ENCODE measurements around the gene USF1. TPM values are rescaled to one million over a fixed set of nuclear protein-coding genes. Genes with fewer than 3 reads are reported as not detected.

Gene USF1
- total RNA-seq, 1 donor from 2014 or later, result 45.9 TPM

DNA sequence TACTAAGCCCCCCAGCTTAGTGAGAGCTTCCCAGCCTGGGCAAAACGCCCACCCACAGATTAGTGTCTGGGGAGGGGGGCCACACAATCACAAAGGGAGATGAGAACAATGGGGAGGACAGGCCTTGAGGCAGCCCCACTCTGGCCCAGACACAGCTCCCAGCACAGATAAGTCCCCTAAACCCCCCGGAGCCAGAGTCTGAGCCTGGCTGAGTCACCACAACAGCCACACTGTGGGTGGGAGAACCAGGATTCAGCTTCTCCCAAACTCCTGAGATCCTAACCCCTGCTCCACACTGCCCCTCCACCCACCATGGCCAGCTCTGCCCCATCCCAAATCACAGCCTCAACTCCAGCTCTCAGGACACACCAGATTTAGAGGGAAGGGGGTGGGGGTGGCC is 39.4 kb upstream of the USF1 start:
- TF ChIP-seq, protein P1, sequence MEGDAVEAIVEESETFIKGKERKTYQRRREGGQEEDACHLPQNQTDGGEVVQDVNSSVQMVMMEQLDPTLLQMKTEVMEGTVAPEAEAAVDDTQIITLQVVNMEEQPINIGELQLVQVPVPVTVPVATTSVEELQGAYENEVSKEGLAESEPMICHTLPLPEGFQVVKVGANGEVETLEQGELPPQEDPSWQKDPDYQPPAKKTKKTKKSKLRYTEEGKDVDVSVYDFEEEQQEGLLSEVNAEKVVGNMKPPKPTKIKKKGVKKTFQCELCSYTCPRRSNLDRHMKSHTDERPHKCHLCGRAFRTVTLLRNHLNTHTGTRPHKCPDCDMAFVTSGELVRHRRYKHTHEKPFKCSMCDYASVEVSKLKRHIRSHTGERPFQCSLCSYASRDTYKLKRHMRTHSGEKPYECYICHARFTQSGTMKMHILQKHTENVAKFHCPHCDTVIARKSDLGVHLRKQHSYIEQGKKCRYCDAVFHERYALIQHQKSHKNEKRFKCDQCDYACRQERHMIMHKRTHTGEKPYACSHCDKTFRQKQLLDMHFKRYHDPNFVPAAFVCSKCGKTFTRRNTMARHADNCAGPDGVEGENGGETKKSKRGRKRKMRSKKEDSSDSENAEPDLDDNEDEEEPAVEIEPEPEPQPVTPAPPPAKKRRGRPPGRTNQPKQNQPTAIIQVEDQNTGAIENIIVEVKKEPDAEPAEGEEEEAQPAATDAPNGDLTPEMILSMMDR (IDR thresholded peaks at IDR 0.05; ENCODE audit: insufficient read depth, low read length, poor library complexity, severe bottlenecking), result no peak
- H3K4me3 ChIP-seq (ENCODE audit: low read depth, low read length), result no peak overlapping the region
- H3K27me3 ChIP-seq (ENCODE audit: control insufficient read depth, insufficient read depth, low read length), result no peaks in the 10 kb centered on the region
- no peak for DNase-seq (ENCODE audit: low read depth)
- no peaks in the 10 kb centered on the region for H3K36me3 ChIP-seq (ENCODE audit: control insufficient read depth, insufficient read depth, low read length)

DNA sequence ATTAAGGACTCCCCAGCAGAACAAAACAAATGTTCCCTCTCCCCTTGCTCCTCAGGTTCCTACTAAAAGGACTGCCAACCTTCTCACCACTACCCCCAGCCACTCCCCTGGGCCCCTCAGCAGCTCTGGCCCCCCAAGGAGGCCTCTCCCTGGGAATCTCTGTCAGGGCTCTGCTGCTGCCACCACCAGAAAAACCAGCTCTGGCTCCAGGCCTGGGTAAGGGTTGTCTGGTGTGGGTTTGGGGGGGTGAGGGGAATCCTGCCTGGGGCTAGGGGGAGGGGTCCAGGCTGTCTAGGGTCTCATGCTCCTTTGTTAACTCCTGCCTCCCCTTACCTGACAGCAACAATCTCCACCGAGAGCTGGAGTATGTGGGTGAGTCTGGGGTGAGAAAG is 38.8 kb upstream of the USF1 start:
- Histone ChIP-seq H3K4me3 (ENCODE audit: low read depth, low read length) (no peak overlapping the region), H3K27me3 (ENCODE audit: control insufficient read depth, insufficient read depth, low read length) (peaks cover under 1% of the 10 kb centered on the region), H3K36me3 (ENCODE audit: control insufficient read depth, insufficient read depth, low read length) (no peaks in the 10 kb centered on the region)
- TF ChIP-seq, protein P1 (IDR thresholded peaks at IDR 0.05; ENCODE audit: insufficient read depth, low read length, poor library complexity, severe bottlenecking), result no peak
- no peak for DNase-seq (ENCODE audit: low read depth)

DNA sequence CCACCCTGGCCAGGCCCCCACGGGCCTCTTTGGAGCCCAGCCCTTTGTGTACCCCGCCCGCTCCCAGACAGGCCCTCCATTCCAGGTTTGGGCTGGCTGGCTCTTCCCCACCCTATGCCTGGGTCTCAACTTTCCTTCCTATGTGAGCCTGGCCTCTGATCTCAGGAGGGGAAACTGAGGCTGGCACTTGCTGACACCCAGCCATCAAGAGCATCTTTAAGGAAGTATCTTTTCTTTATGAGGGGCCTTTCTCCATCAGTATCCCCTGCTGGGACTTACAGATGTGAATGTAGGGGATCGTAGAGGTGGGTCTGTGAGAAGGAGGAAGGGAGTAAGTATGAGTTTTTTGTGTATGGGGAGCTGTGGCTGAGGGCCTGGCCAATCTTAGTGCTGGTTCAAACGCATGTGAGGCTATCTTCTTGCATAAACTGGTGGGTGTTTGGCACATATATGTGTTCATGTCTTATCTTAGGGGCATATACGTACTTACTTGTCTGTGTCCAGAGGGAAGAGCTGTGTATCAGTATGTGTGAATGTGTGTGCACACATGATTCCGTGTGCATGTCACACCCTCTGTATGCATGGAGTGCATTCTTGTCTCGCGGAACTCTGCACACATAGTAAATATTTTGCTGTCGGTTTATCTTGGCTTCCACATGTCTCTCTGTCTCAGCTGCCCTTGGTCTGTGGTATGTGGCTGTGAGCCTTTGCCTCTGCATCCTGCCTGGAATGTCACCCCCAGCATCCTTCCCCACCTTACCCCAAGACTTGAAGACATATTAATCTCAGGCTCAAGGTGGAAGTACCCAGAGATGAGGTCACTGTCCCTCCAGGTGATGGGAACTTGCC is 38.2 kb upstream of the USF1 start:
- TF ChIP-seq, protein P1 (IDR thresholded peaks at IDR 0.05; ENCODE audit: insufficient read depth, low read length, poor library complexity, severe bottlenecking), result no peak
- DNase-seq (ENCODE audit: low read depth), result no peak
- H3K4me3 ChIP-seq (ENCODE audit: low read depth, low read length), result no peak overlapping the region
- peaks cover 4% of the 10 kb centered on the region for H3K27me3 ChIP-seq (ENCODE audit: control insufficient read depth, insufficient read depth, low read length)
- no peaks in the 10 kb centered on the region for H3K36me3 ChIP-seq (ENCODE audit: control insufficient read depth, insufficient read depth, low read length)

DNA sequence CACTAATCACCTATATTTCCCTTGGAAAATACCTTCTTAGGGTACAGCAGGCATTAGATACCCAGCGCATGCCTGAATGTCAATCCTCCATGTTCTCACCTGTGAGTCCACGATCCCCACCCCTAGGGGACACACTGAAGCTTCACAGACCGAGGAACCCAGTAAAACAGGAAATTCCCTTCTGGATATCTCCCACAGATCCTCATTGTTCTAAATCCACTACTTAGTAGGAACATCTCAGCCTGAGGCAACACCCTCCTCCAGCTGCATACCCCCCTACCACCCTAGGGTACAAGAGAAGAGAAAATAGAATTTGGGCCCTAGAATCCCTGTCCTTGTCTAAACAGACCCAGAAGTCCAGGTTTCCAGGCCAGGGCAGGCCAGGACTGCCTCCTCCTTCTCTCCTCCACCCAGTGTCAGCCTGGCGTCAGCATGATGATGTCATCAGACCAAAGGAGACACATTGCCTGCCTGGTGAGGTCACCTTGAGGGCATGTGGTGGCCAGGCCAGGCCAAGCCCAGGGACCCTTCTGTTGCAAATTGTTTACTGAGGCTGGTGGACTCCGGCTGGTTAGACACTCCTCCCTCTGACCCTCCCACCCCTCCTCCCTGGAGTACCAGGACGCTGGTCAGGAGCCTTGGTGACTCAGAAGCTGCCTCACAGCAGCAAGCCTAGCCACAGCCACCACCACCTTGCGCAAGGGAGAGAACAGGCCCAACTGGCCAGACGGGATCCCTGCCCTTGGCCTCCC is 37.4 kb upstream of the USF1 start:
- Histone ChIP-seq H3K27me3 (ENCODE audit: control insufficient read depth, insufficient read depth, low read length) (peaks cover 4% of the 10 kb centered on the region), H3K36me3 (ENCODE audit: control insufficient read depth, insufficient read depth, low read length) (no peaks in the 10 kb centered on the region), H3K4me3 (ENCODE audit: low read depth, low read length) (no peak overlapping the region)
- TF ChIP-seq, protein P1 (IDR thresholded peaks at IDR 0.05; ENCODE audit: insufficient read depth, low read length, poor library complexity, severe bottlenecking), result no peak
- DNase-seq (ENCODE audit: low read depth), result peak; percentile 85

DNA sequence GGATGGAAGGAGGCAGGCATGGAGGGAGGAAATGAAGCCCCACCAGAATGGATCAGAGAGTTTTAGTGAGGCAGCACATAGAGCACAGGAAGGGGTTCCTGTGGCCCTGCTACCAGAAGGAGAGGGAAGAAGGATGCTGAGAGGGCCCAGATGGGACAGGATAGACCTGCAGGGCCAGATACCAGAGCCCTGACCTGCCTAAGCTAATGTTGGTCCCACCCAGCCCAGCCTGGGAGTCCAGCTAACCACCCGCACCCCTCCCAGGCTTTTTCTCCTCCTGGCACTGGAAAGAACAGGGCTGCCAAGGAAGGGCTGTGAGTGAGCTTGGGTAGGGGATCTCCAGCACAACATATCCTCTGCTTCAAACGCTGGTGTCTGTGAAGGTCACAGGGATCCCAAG is 36.7 kb upstream of the USF1 start:
- Histone ChIP-seq H3K36me3 (ENCODE audit: control insufficient read depth, insufficient read depth, low read length) (no peaks in the 10 kb centered on the region), H3K4me3 (ENCODE audit: low read depth, low read length) (no peak overlapping the region), H3K27me3 (ENCODE audit: control insufficient read depth, insufficient read depth, low read length) (peaks cover 4% of the 10 kb centered on the region)
- TF ChIP-seq, protein P1 (IDR thresholded peaks at IDR 0.05; ENCODE audit: insufficient read depth, low read length, poor library complexity, severe bottlenecking), result no peak
- no peak for DNase-seq (ENCODE audit: low read depth)
